Measurements from ENCODE around the gene TMF1.

Gene TMF1

DNA sequence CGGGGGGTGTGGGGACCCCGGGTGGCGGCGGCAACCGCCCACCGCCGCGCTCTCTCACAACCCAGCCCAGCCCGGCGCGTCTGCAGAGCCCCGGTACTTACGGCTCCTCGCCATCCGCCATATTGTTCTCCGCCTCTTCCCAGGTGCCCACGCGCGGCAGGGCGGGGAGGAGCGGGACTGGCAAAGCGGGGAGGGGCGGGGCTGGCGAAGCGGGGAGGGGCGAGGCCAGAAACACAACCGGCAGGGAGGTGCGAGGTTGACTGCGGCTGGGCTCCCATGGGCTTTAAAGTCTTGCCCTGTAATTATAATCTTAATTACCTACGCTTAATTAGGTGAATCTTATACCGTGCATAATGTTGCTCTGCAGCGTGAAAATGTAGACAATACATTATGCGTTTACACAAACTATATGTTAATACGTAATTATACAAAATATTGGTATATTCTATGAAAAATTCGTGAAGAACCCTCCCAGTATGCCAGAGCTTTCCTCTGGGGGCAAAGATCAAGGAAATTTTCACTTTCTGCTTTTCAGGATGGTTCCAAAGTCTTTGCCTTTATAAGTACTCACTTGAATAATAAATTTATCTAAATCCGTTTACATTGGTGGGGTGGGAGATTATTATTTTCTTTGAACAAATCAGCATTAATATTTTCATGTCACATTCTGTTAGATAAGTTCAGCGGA lies 28.2 kb upstream of the TMF1 start, which contains the start of gene UBA3:
TSS of gene UBA3 (minus strand) at position 133 of the 688 bp plus-strand sequence. CDS start at position 121, 12 bp downstream.
- peak; percentile 95 for DNase-seq

DNA sequence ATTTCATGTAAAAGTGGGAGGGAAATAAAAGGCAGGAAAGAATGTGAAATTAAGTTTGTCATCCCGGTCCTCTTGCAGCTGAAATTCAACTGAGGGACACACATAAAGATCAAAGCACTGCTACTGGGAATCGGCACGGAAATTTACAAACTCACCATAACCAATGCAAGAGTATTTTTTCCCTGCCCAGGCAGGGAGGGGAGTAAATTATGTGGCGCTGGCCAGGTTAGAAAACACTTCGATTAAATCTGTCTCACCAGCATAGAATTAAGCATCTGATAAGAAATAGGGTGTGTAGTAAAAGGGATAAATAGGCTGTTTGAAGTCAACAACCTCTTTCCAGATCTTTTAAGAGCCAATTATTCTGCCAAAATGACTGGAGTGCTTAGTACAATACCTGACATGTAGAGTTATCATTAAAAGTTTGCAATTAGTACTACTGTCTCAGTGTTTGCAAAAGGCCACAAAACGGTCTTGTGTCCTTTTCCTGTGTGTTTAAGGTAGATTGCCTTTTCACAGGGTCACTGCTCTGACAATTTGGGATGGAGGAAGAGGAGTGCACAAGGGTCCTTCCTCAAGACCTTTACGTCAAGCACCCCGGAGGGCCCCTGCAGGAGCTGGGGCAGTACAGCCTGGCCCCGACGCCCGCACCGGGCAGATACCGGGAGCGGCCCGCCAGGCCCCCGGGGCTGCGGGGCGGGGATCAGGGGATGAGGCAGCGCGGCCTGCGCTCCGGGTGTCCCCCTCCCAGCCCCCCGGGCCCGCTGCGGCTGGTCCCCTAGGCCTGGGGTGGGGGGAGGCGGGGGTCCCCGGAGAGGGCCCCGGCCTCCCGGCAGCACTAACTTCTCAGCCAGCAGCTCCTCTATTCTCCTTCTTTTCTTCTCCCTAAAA lies 27.4 kb upstream of the TMF1 start:
- DNase-seq, result no peak

DNA sequence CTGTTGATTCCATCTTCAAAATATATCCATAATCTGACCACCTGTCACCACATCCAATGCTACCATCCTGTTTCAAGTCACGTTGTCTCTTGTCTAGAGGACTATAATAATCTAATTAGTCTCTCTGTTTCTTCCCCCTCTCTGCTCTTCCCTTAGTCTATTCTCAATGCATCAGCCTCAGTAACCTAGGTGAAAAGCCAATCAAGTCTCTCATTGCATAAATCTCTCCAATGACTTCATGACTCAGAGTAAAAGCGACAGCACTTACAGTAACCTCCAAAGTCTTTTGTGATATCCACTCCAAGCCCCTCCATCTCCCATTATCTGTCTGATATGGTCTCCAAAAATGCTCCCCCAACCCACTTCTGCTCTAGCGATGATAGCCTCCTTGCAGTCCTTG lies 20.8 kb upstream of the TMF1 start:
- no peak for DNase-seq

DNA sequence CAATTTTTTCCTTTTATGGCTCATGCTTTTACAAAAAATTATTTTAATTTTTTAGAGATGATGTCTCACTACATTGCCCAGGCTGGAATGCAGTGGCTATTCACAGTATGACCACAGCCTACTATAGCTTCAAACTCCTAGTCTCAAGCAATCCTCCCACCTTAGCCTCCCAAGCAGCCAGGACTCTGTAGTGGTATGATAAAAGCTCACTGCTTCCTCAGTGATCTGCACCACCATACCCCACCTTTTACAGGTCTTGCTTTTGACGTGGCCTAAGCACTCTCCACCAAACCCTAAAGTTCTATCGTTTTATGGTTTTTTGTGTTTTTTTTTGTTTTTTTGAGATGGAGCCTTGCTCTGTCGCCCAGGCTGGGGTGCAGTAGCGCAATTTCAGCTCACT lies 14.0 kb upstream of the TMF1 start:
- DNase-seq, result no peak

DNA sequence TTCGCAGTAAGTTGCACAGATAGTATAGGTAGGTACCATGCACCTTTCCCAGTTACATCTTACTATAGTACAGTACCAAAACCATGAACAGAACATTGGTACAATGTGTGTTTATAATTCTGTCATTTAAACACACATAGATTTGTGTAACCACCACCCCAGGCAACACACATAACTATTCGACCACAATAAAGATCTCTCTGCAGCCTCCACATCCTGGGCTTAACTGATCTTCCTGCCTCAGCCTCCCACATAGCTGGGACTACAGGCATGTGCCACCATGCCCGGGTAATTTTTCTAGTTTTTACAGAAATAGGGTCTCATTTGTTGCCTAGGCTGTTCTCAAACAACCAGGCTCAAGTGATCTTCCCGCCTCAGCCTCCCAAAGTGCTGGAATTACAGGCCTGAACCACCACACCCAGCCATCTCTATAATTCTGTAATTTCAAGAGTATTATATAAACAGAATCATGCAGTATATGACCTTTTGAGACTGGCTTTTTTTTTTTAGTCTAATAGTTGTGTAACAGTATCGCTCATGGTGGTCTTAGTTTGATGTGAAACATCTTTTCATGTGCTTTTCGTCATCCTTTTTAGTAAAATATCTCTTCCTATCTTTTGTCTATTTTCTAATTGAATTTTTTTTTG lies 13.3 kb upstream of the TMF1 start:
- no peak for DNase-seq

- no peak for DNase-seq
These were observed 11.5 kb upstream of the TMF1 start for GRCh38 chr3:69063636-69064035.

DNA sequence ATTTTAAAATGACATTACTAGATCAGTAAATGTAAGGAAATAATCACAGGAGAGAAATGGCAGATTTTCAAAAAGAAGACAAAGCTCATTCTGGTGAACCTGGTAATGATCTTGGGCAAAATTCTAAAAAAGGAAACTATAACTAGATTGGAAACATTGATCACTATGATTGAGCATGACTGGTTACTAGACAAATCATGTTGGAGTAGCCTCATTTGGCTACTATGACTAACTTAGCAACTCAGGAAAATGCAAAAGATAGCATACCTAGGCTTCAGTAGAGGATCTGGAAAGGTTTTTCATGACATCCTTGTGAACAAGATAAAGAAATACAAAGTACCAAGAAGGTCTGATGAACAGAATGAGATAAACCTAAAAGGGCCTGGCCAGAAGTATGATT lies 7.6 kb upstream of the TMF1 start:
- DNase-seq, result no peak

DNA sequence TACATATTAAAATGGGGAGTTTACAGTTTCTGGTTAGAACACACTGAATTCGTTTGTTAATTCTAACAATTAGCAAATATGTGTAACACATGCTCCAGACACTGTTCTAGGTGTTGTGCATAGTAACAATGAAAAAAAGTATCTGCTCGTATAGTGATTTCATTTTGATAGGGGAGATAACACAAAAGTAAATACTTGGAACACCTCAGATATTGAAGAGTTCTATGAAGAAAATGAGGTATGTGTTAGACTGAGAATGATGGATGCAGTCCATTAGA lies 6.8 kb upstream of the TMF1 start:
- DNase-seq, result no peak

DNA sequence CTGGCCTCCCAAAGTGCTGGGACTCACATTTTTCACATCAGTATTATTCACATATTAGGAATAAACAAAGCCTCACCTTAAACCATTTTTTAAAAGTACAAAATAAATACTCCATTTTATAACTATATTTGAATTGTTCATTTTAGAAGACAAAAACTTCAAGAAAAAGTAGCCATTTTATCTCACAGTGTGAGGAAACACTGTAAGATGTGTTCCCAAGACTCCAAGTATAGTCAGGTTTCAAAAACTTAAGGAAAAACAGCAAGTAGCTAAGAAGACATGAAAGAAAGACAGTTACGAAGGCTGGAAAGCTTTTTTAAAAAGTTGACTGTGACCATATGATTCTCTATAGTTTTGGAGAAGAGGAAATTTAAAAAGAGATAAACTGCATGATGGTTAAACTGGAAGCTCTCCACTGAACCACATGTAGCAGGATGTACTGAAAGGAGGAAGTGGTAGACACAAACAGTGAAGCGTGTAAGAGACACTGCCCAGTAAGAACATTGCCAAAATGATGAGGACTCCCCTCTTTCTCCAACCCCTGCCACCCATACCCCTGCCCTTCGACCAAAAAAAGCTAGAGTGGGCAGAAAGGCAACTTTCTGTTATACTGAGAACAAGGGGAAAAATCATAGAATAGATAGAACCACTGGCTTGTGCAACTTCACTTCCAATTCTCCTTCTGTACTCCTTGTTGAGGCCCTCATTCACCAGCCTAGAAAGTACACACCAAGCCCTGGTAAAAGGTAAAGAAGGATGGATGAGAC lies 6.2 kb upstream of the TMF1 start:
- no peak for DNase-seq

DNA sequence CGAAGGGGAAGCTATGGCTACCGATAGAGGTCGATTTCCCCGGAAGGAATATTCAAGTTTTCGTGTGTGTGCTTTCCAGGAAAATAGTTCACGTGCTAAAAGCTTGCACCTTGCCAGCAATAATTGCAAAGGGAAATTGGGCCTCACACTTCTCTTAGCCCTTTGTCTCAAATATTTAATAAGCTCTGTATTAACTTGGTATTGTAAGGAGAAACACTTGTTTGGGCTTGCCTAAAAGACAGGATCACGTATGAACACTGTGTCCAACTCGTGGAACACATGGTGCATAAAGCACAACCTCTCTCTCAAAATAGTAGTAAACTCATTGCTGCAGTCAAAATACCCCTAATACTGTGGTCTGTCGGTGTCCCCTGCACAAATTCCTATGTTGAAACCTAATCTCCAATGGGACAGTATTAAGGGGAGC lies 352 bp upstream of the TMF1 start:
- DNase-seq, result no peak

DNA sequence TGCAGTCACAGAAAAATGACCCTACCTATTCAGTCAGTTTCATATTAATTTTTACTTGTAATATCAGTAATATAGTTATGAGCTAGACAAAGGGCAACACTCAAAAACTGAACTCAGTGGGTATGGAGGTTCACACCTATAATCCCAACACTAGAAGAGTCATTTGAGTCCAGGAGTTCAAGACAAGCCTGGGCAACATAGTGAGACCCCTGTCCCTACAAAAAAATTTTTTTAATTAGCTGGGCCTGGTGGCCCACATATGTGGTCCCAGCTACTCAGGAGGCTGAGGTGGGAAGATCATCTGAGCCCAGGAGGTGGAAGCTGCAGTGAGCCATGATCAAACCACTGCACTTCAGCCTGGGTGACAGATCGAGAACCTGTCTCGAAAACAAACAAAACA lies 3.1 kb downstream of the TMF1 start:
- no peak for DNase-seq

DNA sequence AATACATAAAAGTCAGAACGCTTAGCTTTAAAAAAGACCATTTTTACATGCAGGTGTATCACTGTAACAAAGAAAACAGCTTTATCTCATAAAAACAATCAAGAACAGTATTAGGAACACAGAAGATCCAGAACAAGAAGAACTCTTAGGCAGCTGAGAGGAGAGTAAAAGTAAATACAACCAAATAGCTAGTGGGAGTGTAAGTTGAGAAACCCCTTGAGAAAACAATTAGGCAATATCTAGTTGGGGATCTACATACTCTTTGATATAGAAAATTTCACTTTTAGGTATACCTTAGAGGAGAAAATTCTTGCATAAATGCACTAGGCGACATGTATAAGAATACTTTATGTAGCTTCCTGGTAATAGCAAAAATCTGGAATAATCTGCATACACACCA lies 7.5 kb downstream of the TMF1 start:
- no peak for DNase-seq

- DNase-seq, result no peak
These were observed 18.7 kb downstream of the TMF1 start for GRCh38 chr3:69033470-69033869.

DNA sequence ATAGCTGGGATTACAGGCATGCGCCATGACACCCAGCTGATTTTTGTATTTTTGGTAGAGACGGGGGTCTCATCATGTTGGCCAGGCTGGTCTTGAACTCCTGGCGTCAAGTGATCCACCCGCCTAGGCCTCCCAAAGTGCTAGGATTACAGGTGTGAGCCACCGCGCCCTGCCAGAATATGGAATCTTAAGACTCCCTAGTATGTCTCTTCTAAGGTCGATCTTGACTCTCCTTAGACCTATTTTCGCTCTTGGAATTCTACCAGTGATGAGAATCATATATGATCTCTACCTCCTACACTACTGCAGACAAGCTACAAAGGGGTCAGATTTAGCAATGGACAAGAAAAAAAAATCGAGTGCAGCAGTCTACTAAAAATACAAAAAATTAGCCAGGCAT lies 19.4 kb downstream of the TMF1 start:
- DNase-seq, result no peak

GRCh38 chr3:69032142-69032541 lies 20.0 kb downstream of the TMF1 start:
- DNase-seq, result no peak

- no peak for DNase-seq
These were observed 20.5 kb downstream of the TMF1 start for GRCh38 chr3:69031635-69032034.

DNA sequence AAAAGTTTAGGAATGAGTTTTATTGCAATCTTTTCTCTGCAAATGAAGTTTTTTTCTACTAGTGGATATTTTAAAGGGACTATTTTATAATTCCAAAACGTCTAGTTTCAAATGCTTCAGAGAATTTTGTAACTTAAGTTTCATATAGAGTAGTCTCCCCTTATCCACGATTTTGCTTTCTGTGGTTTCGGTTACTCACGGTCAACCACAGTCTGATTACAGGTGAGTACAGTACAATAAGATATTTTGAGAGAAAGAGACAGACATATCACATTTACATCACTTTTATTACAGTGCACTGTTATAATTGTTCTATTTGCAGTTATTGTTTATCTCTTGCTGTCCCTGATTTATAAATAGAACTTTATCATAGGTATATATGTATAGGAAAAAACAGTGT lies 31.3 kb downstream of the TMF1 start:
- DNase-seq, result no peak

DNA sequence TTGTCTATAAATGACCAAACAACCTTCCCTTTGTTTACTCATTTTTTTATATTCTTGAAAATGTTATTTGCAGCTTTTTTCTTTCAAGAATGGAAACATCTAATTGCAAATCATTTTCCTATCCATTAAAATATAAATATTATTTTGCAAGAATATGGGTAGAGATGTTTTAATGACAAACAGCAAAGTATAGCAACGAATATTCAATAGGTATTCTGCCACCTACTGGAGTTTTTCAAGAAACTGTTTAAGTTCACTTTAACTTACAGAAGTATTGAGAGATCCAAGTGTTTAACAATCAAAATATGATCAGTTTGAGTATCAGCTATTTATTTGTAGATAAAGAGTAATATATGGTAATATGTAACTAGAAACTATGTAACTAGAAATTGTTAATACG lies 31.7 kb downstream of the TMF1 start:
- no peak for DNase-seq

GRCh38 chr3:69016901-69017300 lies 35.2 kb downstream of the TMF1 start:
- no peak for DNase-seq

DNA sequence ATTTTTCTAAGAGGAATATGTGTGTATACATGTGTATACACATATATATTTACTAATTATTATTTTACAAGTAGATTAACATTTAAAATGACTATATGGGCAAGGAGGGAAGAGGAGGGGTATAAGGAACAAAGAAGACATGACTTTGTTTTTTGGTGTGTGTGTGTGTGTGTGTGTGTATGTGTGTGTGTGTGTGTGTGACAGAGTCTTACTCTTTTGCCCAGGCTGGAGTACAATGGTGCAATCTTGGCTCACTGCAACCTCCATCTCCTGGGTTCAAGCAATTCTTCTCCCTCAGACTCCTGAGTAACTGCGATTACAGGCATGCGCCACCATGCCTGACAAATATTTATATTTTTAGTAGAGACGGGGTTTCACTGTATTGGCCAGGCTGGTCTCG lies 36.0 kb downstream of the TMF1 start:
- no peak for DNase-seq

- no peak for DNase-seq
These were observed 38.0 kb downstream of the TMF1 start for GRCh38 chr3:69014022-69014580.

DNA sequence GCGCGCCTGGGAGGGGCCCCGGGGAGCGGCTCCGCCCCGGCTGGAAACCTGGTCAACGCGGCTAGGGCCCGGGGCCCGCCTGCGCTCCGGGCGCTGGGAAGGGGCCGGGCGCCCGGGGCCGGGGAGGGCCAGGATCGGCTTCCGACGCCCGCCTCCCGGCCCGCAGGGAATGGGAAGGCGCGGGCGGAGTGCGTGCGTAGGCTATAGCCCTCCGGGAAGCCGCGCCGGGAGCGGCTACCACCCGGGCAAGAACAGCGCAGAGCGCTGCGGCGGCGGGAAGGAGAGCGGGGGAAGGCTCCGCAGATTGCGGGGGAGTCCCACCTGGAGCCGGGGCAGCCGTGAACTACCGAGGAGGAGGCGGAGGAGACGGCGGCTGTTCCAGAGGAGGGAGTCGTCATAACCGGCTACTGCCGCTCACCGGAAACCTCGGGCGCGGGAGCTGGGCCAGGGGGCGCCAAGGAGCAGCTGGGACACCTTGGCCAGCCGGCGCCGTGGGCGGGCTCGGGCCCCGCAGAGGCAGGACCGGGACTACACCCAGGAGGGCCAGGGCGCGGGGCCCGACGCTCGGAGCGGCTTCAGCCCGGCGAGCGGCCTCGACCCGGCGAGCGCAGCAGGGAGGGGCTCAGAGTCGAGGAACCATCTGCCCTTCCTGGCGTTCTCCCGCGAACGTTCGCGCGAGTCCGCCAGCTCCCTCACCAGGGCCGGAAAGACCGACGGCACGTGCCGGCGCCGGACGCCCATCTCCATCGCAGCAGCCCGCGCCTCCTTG lies 38.7 kb downstream of the TMF1 start, which contains the start of gene EOGT:
TSS of gene EOGT (minus strand) at position 432 of the 769 bp plus-strand sequence. CDS start 3,838 bp downstream, outside the sequence.
- DNase-seq, result peak; percentile 91
